Measurements from ENCODE around the gene GFM1. TPM values are rescaled to one million over a fixed set of nuclear protein-coding genes. Genes with fewer than 3 reads are reported as not detected.

Gene GFM1
- polyA plus RNA-seq, 1 experiment: 13.9 TPM

- no peak for DNase-seq (ENCODE audit: low read depth)
- POLR2A ChIA-PET: interaction anchor here (0.6 kb wide), 1 partner anchor 130 kb away, joined by 3 read pairs; the partner anchor contains the start of gene MFSD1
- CTCF ChIA-PET: interaction anchor here (0.6 to 6.5 kb wide), 13 partner anchors 8 to 132 kb away, joined by 3 to 44 read pairs (median 5); no protein-coding TSS in a partner anchor
Measured at GRCh38 chr3:158671821-158672214, 27.5 kb downstream of the GFM1 start.

DNA sequence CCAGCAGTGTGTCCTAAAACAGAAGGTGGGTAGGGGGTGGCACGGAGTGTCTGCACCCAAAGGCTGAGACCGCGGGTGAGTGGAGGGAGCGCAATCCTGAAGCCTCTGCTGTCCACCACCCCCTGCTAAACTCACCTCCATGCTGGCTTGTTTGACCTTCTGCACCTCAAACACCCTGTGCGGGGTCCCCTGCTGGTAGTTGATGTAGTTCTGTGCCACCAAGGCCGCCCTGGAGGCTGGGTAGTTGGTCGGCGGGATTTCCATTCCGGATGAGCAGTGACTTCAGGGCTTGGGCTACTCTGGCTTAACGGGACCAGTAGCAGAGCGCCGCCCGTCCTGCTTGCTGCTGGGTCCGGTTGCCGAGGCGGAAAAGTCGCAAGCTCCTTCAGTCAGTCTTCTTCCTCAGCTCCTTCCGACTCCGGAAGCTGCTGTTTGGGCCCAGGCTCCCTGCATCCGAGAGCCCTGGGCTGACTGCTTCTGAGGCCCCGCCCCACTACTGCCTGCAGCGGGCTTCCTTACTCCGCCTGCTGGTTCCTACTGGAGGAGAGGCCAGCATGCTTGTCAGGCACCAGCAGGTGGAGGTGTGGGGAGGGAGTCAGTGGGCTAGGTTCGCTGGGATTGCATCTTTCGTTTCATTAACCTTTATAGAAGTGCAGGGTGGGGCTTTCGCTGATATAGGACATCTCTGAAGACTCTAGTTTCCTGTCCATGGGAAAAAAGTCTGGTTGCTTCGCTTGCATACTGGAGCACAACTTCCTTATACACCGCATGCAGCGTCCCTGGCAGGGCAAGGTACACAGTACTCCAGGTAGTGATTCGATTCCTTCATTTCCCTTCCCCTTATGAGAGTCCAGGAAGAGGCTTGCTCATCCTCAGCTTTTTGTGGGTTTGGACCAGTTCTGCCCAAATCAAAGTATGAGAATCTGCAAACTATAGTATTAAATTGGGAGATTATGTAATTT lies 28.2 kb downstream of the GFM1 start, which contains the start of gene LXN:
Gene LXN (minus strand): TSS at position 434 of the 962 bp plus-strand sequence. CDS start 170 bp downstream, at position 264.
- peak; percentile 39 for DNase-seq (ENCODE audit: low read depth)
- no peaks in the 10 kb centered on the region for H3K27me3 ChIP-seq (ENCODE audit: control insufficient read depth, insufficient read depth, low read length)
- CTCF ChIA-PET: interaction anchor here (0.6 to 6.5 kb wide), 13 partner anchors 8 to 133 kb away, joined by 3 to 44 read pairs (median 5); no protein-coding TSS in a partner anchor
- POLR2A ChIA-PET: interaction anchor here (0.6 kb wide), 1 partner anchor 129 kb away, joined by 3 read pairs; the partner anchor contains the start of gene MFSD1
- peak; percentile 93 for TF ChIP-seq CTCF (IDR thresholded peaks at IDR 0.05; ENCODE audit: insufficient read depth, low read depth, low read length)
- H3K4me3 ChIP-seq (ENCODE audit: low read depth, low read length): peak within 1 kb of the TSS; percentile 70
- no peaks in the 10 kb centered on the region; the same call in 1 of the 2 replicates for H3K36me3 ChIP-seq (ENCODE audit: control insufficient read depth, insufficient read depth, low read length)

More at GRCh38 chr3:158671821-158672214, 27.5 kb downstream of the GFM1 start:
- H3K4me3 ChIP-seq (ENCODE audit: low read depth, low read length): peak overlapping the region; percentile 70
- no peaks in the 10 kb centered on the region; the same call in 1 of the 2 replicates for H3K36me3 ChIP-seq (ENCODE audit: control insufficient read depth, insufficient read depth, low read length)
- no peaks in the 10 kb centered on the region for H3K27me3 ChIP-seq (ENCODE audit: control insufficient read depth, insufficient read depth, low read length)
- TF ChIP-seq CTCF (IDR thresholded peaks at IDR 0.05; ENCODE audit: insufficient read depth, low read depth, low read length): no peak

DNA sequence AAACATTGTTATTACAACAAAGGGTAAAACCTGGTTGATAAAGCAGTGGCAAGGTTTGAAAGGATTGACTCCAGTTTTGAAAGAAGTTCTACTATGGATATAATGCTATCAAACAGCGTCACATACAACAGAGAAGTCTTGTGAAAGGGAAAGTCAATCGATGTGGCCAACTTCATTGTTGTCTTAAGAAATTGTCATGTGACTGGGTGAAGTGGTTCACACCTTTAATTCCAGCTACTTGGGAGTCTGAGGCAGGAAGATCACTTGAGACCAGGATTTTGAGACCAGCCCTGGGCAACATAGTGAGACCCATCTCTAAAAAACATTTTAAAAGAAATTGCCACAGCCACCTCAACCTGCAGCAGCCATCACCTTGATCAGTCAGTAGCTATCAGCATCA lies 34.4 kb downstream of the GFM1 start:
- CTCF ChIA-PET: interaction anchor here (1.0 to 1.7 kb wide), 3 partner anchors 49 to 113 kb away, joined by 3 to 5 read pairs (median 5); no protein-coding TSS in a partner anchor
- H3K4me3 ChIP-seq (ENCODE audit: low read depth, low read length): no peak overlapping the region
- H3K27me3 ChIP-seq (ENCODE audit: control insufficient read depth, insufficient read depth, low read length): no peaks in the 10 kb centered on the region
- no peak for DNase-seq (ENCODE audit: low read depth)
- POLR2A ChIA-PET: no interaction called here
- TF ChIP-seq CTCF (IDR thresholded peaks at IDR 0.05; ENCODE audit: insufficient read depth, low read depth, low read length): no peak
- 0 out of 2 replicates have a peak, but pooled peaks cover 1% of the 10 kb centered on the region for H3K36me3 ChIP-seq (ENCODE audit: control insufficient read depth, insufficient read depth, low read length)

DNA sequence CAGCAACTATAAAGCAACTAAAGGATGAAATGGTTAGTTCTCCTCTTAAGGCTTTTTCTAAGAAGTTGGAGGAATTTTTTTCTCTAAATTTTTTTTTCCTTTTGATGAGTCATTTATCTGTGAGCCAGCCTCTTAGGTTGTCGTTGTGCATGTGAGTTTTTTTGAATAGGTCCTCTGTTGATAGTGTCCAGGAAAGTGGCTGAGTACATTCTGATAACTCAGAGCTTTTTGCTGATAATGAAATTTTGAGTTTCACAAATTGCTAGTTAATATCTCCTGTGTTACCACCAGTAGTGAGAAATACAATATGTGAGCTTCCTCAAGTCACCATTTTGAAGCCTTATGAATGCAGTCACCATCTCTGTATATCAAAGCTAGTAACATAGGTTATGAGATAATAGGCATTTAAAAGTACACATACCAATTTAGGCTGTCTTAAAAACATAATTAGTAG lies 35.2 kb downstream of the GFM1 start:
- POLR2A ChIA-PET: no interaction called here
- CTCF ChIA-PET: interaction anchor here (1.0 to 1.7 kb wide), 3 partner anchors 48 to 112 kb away, joined by 3 to 5 read pairs (median 5); no protein-coding TSS in a partner anchor
- DNase-seq (ENCODE audit: low read depth): no peak

More for the DNA sequence above, 35.2 kb downstream of the GFM1 start:
- no peak for TF ChIP-seq CTCF (IDR thresholded peaks at IDR 0.05; ENCODE audit: insufficient read depth, low read depth, low read length)
- Histone ChIP-seq H3K4me3 (ENCODE audit: low read depth, low read length) (no peak overlapping the region), H3K36me3 (ENCODE audit: control insufficient read depth, insufficient read depth, low read length) (0 out of 2 replicates have a peak, but pooled peaks cover 1% of the 10 kb centered on the region), H3K27me3 (ENCODE audit: control insufficient read depth, insufficient read depth, low read length) (no peaks in the 10 kb centered on the region)

All from BJ (cell line).